GM12864 (cell line): ENCODE results near the gene TMEM185A.
"Not testable (repeated sequence)": the region's sequence is repeated elsewhere in the genome, so short reads cannot be mapped to it uniquely, and the experiment has no call there.

Experiments
- DNase-seq: peaks from one replicate; pipeline ENCODE4 v3.0.0-alpha.2; 2011; ENCODE audit warnings: low read depth
- H3K4me3 ChIP-seq: 2 replicates; pipeline ENCODE4 v1.5.1; 2011; ENCODE audit warnings: mild to moderate bottlenecking, low read depth, low read length, control low read depth
- TF ChIP-seq, protein P1 (sequence below): IDR thresholded peaks from 2 replicates; pipeline ENCODE4 v1.5.1; 2011; ENCODE audit warnings: low read depth, mild to moderate bottlenecking, moderate library complexity, low read length, control low read depth, inconsistent platforms; ENCODE audit errors: missing control alignments

TMEM185A gene

DNA sequence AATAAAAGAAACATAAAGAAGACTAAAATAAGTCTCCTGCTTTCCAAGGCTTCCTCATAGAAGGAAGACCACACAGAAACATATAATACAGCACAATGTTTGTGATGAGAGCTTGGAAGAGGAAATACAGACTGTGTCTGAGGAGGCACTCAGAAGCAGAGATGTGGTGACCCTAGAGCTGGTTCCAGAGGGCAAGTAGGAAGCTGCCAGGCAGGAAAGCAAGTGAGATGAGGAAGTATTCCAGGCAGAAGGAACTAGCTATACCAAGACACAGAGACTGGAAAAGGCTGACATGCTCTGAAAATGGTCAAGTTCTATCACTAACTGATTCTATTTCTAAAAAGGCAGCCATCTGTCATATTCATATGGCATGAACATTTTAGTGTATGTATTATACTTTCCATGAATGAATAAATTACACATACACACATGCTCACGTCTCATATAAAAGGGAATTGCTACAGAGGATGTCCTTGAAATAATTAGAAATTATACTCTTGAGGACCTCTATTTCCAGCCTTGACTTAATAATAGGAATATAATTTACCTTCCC, 19.9 kb downstream of the TMEM185A start:
- DNase-seq, result no peak
- TF ChIP-seq, protein P1, sequence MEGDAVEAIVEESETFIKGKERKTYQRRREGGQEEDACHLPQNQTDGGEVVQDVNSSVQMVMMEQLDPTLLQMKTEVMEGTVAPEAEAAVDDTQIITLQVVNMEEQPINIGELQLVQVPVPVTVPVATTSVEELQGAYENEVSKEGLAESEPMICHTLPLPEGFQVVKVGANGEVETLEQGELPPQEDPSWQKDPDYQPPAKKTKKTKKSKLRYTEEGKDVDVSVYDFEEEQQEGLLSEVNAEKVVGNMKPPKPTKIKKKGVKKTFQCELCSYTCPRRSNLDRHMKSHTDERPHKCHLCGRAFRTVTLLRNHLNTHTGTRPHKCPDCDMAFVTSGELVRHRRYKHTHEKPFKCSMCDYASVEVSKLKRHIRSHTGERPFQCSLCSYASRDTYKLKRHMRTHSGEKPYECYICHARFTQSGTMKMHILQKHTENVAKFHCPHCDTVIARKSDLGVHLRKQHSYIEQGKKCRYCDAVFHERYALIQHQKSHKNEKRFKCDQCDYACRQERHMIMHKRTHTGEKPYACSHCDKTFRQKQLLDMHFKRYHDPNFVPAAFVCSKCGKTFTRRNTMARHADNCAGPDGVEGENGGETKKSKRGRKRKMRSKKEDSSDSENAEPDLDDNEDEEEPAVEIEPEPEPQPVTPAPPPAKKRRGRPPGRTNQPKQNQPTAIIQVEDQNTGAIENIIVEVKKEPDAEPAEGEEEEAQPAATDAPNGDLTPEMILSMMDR, result no peak
- H3K4me3 ChIP-seq, result no peak overlapping the region

DNA sequence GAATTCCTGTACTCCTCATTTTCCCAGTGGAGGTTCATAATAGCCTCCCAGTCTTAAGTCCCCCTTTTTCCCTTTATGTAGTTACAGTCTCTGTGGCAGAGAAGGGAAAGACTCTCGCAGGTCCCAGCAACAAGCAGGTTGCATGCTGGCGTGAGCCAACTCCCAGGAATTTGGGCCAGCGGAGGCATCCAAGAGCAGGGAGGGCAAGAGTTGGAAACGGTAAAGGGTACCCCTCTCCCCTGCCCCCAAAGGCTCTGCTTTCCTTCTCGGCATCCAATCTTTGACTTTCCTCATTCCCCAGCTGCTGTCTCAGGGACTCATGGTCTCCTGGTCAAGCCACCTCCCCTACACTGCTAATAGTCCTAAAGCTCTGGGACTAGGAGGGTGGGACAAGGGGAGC, 21.1 kb downstream of the TMEM185A start:
- H3K4me3 ChIP-seq, result no peak overlapping the region
- no peak for DNase-seq
- TF ChIP-seq, protein P1, result no peak

DNA sequence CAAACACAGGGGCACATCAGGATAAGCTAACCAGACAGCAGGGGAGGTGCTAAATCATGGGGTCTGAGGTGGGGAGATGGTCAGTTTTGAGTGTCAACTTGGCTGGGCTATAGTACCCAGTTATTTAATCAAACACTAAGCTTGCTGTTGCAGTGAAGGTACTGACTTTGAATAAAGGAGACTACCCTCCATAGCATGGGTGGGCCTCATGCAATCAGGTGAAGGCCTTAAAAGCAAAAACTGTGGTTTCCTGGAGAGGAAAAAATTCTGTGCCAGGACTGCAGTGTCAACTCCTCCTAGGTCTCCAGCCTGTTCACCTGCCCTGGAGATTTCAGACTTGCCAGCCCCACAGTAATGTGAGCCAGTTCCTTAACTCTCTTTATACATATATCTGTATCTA, 23.9 kb downstream of the TMEM185A start:
- DNase-seq, result no peak
- TF ChIP-seq, protein P1, result no peak
- H3K4me3 ChIP-seq, result no peak overlapping the region

DNA sequence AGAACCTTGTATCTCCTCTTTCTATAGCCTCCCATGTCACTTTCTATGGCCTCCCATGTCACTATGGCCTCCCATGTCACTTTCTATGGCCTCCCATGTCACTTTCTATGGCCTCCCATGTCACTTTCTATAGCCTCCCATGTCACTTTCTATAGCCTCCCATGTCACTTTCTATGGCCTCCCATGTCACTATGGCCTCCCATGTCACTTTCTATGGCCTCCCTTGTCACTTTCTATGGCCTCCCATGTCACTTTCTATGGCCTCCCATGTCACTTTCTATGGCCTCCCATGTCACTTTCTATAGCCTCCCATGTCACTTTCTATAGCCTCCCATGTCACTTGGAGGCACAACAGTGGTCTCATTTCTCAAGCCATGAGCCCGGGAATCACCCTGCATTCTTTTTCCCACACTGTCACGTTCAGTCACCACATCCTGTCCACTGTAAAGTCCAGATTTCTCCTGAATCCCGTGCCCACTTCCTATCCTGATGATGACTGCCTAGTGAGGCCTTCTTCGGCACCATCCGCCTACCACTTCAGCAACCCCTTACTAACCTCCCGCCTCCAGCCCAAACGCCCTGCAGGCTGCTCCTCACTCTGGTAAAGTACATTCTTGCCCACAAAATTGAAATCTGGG, 26.2 kb downstream of the TMEM185A start:
- not testable (repeated sequence) for H3K4me3 ChIP-seq, DNase-seq

DNA sequence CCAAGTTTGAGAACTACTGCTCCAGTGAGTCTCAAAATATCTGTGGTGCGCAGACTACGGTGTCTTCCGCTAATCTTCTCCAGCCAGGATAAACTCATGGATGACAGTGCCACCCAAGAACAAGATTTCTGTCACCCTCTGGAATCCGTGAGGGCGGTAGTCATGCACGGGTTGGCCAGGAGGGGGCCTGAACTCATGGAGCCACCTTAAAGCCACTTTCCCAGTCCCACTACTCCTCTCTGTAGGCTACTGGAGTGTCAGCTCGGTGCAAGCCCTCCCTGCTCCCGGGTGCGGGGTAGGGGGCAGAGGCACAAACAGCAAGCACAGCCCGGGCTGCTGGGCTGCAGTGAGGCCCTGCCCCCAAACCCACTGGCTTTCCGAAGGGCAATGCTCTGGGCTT, 33.0 kb downstream of the TMEM185A start:
- H3K4me3 ChIP-seq, DNase-seq: not testable (repeated sequence)

DNA sequence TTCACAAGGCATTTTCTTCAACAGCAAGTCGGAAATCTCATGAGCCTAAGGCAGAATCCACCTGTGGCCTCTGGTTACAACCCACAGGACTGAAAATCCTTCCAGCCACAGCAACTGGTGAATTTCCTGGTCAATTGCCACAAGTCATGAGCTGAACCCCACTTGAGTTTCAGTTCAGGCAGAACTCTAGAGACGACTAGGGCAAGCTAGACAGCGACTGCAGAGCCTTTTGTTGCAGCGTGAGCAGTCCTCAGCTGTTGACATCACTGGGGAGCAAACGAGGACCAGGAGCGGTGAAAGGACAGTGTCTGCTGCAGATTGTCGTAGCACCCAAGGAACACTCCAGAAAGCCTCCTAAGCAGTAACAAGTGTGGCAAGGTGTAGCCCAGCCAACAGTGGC, 35.6 kb downstream of the TMEM185A start:
- not testable (repeated sequence) for H3K4me3 ChIP-seq, DNase-seq

DNA sequence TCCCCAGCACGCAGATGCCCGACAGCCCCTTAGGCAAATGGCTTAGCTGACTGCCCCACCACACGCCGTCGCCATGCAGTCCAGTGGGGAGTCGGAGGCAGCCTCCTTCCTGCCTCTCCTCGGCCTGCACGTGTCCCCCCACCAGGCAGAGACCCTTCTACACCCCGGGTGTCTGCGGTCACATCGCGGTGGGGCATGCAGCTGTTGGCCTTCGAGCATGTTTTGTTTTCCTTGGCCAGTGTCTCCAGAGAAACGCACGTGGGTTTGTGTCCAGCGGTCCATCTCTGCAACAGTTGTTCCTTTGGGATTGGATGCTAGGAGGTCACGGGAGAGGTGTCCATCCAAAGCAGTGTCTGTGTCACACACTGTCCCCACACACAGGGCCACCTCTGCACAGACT, 36.4 kb downstream of the TMEM185A start, which contains the start of gene HSFX2:
HSFX2 (minus strand) TSS at position 101 of the 400 bp plus-strand sequence. CDS start 614 bp downstream, outside the sequence.
- H3K4me3 ChIP-seq, DNase-seq: not testable (repeated sequence)

DNA sequence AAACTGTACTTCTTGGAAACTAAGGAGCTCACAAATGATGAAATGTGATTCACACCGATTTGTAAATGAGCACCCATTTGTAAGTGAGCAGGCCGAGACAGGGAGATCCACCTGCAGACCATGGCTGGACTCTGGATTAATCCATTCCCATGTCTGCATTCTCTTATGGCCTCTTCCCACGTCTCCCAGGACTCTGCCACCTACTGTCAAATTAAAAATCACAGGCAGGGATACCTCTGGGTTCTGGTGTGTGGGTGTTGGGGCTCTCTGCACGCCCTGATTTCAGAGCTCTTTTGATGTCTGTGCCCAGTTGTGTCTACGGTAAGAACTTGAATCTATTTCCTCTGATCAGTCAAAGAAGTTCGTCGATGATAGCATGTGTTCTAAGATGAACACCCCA, 40.6 kb downstream of the TMEM185A start:
- H3K4me3 ChIP-seq, DNase-seq: not testable (repeated sequence)

DNA sequence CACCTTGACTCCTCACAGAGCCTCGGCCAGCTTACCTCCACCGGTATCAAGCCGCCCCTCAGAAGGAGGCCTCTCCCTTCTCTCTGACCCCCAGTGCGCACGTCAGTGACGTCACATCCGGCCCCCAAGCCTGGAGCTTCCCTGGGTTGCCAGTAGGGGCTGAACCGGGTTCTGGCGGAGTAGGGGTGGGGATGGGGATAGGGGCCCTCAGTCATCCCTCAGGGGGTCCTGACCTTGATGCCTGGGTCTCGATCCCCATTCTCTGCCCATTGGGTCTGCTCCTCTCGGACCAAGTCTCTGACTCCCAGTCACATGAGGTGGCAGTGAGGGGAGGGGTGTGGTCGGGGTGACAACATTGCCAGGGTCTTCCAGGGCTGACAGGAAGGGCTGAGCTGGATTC, 44.2 kb downstream of the TMEM185A start, which contains the start of gene MAGEA9B:
MAGEA9B (minus strand) TSS at position 101 of the 400 bp plus-strand sequence. CDS start 4,280 bp downstream, outside the sequence.
- DNase-seq, result not testable (repeated sequence)

DNA sequence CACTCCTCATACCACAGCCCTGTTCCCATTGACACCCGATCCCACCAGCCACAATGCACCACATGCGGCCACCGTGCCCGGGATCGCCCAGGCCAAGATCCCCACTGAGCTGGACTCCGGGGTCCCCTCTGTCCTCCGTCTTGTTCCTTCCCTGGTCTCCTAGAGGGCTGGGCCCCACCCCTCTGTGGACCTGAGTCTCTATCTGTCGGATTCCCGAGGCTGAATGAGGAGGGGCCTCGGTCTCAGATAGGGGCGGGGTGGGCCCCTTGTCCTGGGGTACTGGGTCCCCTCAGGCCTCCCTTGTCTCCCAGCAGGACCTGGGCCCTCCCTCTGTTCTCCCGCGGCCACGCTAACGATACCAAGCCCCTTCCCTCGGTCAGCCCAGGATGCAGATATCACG, 46.0 kb downstream of the TMEM185A start:
- DNase-seq, H3K4me3 ChIP-seq: not testable (repeated sequence)

More for the DNA sequence above, 44.2 kb downstream of the TMEM185A start, which contains the start of gene MAGEA9B:
- not testable (repeated sequence) for H3K4me3 ChIP-seq

DNA sequence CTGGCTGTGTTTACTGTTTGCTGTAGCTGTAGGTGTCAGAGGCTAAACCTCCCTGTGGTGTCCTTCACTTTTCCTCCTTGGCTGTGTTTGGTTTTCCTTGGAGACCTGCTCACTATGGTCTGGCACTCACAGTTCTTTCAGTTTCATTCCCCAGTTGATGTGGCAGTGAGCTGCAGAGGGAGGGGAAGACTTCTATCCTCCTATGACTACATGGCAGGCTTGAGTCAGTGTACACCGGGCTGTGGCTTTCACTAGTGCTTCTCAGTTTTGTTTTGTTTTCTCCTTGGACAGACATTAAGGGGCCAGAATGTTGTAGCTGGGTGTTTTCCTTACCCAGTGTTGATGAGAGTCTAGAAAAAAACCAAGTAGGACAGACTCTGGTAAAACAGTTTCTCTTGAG, 58.1 kb downstream of the TMEM185A start:
- not testable (repeated sequence) for DNase-seq, H3K4me3 ChIP-seq
